ENCODE data around the gene BMF. TPM values are rescaled to one million over a fixed set of nuclear protein-coding genes. Genes with fewer than 3 reads are reported as not detected.

BMF gene
- total and polyA plus RNA-seq, 2 of the 4 experiments (the other 2 are of a cell fraction) = 2.4 to 2.9 TPM

DNA sequence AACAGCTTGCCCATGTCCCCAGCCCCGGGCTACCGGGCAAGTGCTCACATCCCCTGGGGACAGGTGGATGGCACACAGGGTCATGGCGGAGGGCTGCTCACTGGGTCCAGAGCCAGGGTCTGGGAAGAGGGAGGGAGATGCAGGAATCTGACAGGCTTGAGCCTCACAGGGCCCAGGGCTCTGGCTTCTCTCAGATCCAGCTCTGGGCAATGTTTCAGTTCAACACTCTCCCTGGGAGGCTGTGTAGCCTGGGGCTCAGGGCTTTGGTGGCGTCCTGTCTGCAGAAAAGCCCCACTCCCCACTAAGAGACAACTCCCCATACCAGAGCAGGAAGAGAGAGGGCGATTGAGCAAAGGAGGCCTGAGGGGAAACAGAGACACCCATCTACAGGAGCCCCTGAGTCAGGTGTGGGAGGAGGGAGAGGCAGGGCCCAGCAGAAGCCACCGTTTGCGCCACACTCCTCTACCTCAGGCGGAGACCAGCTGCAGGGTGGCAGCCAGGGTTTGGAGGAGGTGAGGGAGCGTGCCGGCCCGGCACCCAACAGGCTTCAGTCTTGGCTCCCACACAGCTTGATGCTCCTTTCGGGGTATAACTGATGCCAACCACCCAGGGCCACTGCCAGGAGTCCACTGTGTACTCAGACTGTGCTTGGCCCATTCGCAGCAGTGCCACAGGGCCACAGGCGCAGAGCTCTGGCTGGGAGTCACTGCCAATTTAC lies 52.9 kb downstream of the BMF start (continued):
- TF ChIP-seq, protein P1, sequence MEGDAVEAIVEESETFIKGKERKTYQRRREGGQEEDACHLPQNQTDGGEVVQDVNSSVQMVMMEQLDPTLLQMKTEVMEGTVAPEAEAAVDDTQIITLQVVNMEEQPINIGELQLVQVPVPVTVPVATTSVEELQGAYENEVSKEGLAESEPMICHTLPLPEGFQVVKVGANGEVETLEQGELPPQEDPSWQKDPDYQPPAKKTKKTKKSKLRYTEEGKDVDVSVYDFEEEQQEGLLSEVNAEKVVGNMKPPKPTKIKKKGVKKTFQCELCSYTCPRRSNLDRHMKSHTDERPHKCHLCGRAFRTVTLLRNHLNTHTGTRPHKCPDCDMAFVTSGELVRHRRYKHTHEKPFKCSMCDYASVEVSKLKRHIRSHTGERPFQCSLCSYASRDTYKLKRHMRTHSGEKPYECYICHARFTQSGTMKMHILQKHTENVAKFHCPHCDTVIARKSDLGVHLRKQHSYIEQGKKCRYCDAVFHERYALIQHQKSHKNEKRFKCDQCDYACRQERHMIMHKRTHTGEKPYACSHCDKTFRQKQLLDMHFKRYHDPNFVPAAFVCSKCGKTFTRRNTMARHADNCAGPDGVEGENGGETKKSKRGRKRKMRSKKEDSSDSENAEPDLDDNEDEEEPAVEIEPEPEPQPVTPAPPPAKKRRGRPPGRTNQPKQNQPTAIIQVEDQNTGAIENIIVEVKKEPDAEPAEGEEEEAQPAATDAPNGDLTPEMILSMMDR (conservative IDR thresholded peaks at IDR 0.05; ENCODE audit: low read depth, low read length) = no peak
- TF ChIP-seq MAFK (IDR thresholded peaks at IDR 0.05; ENCODE audit: low read depth, low read length) = no peak
